ENCODE measurements around the gene PRLR. TPM values are rescaled to one million over a fixed set of nuclear protein-coding genes. Genes with fewer than 3 reads are reported as not detected.

The PRLR gene
- total and polyA plus RNA-seq, 2 of the 8 experiments (the other 6 are each of a cell fraction or from before 2014, with no cell fraction given), result 0.53 to 2.5 TPM

- no peak overlapping the region for H3K56ac ChIP-seq (replicated peaks; ENCODE audit: insufficient read length, low read depth, low read length)
- no peak overlapping the region for H3K14ac ChIP-seq (ENCODE audit: insufficient read length)
- H3K79me2 ChIP-seq (ENCODE audit: control insufficient read depth in 1 of 2, insufficient read depth in 2 of 2, low read length in 2 of 2), result no peaks in the 10 kb centered on the region
- H3K9ac ChIP-seq (replicated peaks in 1 of 4; ENCODE audit: extremely low read depth in 1 of 4, low read depth in 3 of 4, low read length in 3 of 4), result no peak overlapping the region
- no peak for DNase-seq (ENCODE audit: low read depth in 1 of 2, low spot score in 2 of 2)
- ChIA-PET CTCF (ENCODE audit: partially characterized antibody) (interaction anchor here (0.9 to 1.2 kb wide), 5 partner anchors 9 to 307 kb away, joined by 3 to 5 read pairs (median 3); no protein-coding TSS in a partner anchor), POLR2A (ENCODE audit: partially characterized antibody) (interaction anchor here (0.8 kb wide), 1 partner anchor 17 kb away, joined by 3 read pairs; no protein-coding TSS in a partner anchor)
- H2BK12ac ChIP-seq (ENCODE audit: low read depth, low read length), result no peak overlapping the region
- no peak overlapping the region for H4K91ac ChIP-seq (replicated peaks; ENCODE audit: insufficient read length, low read length)
- no peaks in the 10 kb centered on the region for H3K9me3 ChIP-seq (ENCODE audit: insufficient read depth in 2 of 2, low read depth in 1 of 2, low read length in 1 of 2)
- H3K27me3 ChIP-seq (replicated peaks in 1 of 4; ENCODE audit: control insufficient read depth in 3 of 4, extremely low read depth in 1 of 4, insufficient read depth in 3 of 4, low read length in 3 of 4), result no peaks in the 10 kb centered on the region
- H3K4me1 ChIP-seq (replicated peaks in 1 of 4; ENCODE audit: control insufficient read depth in 3 of 4, insufficient read depth in 4 of 4, low read length in 3 of 4), result no peaks in the 10 kb centered on the region
- H3K4me3 ChIP-seq (ENCODE audit: extremely low read depth in 1 of 4, insufficient read depth in 2 of 4, low read depth in 3 of 4, low read length in 4 of 4), result no peak overlapping the region
- no peak overlapping the region for H2AFZ ChIP-seq (ENCODE audit: low read length)
- H3K23ac ChIP-seq (ENCODE audit: insufficient read length), result no peak overlapping the region
- no peaks in the 10 kb centered on the region for H4K20me1 ChIP-seq (replicated peaks in 1 of 2; ENCODE audit: control insufficient read depth in 1 of 2, insufficient read depth in 2 of 2, low read length in 2 of 2)
- no peak overlapping the region for H3K18ac ChIP-seq (ENCODE audit: extremely low read depth, low read length)
- no peak overlapping the region for H3K4me2 ChIP-seq (ENCODE audit: insufficient read depth in 1 of 2, low read depth in 2 of 2, low read length in 2 of 2)
- no peak overlapping the region for H4K5ac ChIP-seq (ENCODE audit: insufficient read length, low read depth, low read length)
- no peak overlapping the region for H3K4ac ChIP-seq (replicated peaks; ENCODE audit: insufficient read length, low read depth, low read length)
- no peak overlapping the region for H2BK5ac ChIP-seq (ENCODE audit: low read depth, low read length)
- no peak overlapping the region for H3K27ac ChIP-seq (ENCODE audit: low read depth, low read length)
- no peaks in the 10 kb centered on the region for H3K23me2 ChIP-seq (ENCODE audit: low read depth, low read length)
- H2BK20ac ChIP-seq (ENCODE audit: low read length), result no peak overlapping the region
- H2BK120ac ChIP-seq (replicated peaks; ENCODE audit: low read depth, low read length), result no peak overlapping the region
- no peak overlapping the region for H4K8ac ChIP-seq (ENCODE audit: extremely low read depth, insufficient read depth, low read length)
- WGBS, 2 experiments (ENCODE audit: extremely low coverage in 1 of 2, insufficient coverage in 1 of 2, insufficient read length in 1 of 2, insufficient replicate concordance in 2 of 2, low coverage in 1 of 2, low lambda C conversion rate in 2 of 2, missing lambda C conversion rate in 1 of 2), result 91% methylated on average over 7 of the region's 7 CpGs; no CpG with 5 or more reads in 1 of the 2 experiments
- FAIRE-seq, result no peak
- no peak overlapping the region for H2BK15ac ChIP-seq (ENCODE audit: low read length)
- H3K79me1 ChIP-seq (ENCODE audit: low read depth, low read length), result no peaks in the 10 kb centered on the region
- H2AK5ac ChIP-seq (ENCODE audit: low read depth, low read length), result no peak overlapping the region
- H3K36me3 ChIP-seq (ENCODE audit: control insufficient read depth in 2 of 4, insufficient read depth in 4 of 4, low read length in 3 of 4), result no peaks in the 10 kb centered on the region
- TF ChIP-seq, protein P1, sequence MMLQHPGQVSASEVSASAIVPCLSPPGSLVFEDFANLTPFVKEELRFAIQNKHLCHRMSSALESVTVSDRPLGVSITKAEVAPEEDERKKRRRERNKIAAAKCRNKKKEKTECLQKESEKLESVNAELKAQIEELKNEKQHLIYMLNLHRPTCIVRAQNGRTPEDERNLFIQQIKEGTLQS (IDR thresholded peaks at IDR 0.05; ENCODE audit: insufficient read depth, low read depth, low read length), result no peak
- no peak for TF ChIP-seq POU5F1 (IDR thresholded peaks at IDR 0.05; ENCODE audit: low read depth, low read length)
- no peak for TF ChIP-seq ZNF274 (IDR thresholded peaks at IDR 0.05; ENCODE audit: borderline replicate concordance, extremely low read depth, low read length)
- TF ChIP-seq HDAC6 (IDR thresholded peaks at IDR 0.05; ENCODE audit: low read depth, low read length), result no peak
- TF ChIP-seq FOSL1 (IDR thresholded peaks at IDR 0.05; ENCODE audit: insufficient read depth, low read depth, low read length), result no peak
- no peak for TF ChIP-seq ATF2 (IDR thresholded peaks at IDR 0.05; ENCODE audit: low read length)
- TF ChIP-seq RAD21 (IDR thresholded peaks at IDR 0.05 in 1 of 2, conservative IDR thresholded peaks at IDR 0.05 in 1 of 2; ENCODE audit: low read depth in 2 of 2, low read length in 2 of 2), result no peak
- TF ChIP-seq EP300 (IDR thresholded peaks at IDR 0.05; ENCODE audit: borderline replicate concordance in 1 of 2, low read depth in 2 of 2, low read length in 2 of 2), result no peak
- TF ChIP-seq TAF7 (optimal IDR thresholded peaks at IDR 0.05; ENCODE audit: borderline replicate concordance, low read depth, low read length), result no peak
- no peak for TF ChIP-seq RBBP5 (IDR thresholded peaks at IDR 0.05; ENCODE audit: borderline replicate concordance, low read depth, low read length)
These were observed 100.3 kb downstream of the PRLR start for GRCh38 chr5:35129921-35130485.
